GM12878 (cell line): Measurements from ENCODE around the gene AP3D1. TPM values are rescaled to one million over a fixed set of nuclear protein-coding genes. Genes with fewer than 3 reads are reported as not detected.

Source experiments
- ATAC-seq: fragments of 200-7000 bp; cut with Tn5 transposase; 3 replicates; pipeline ENCODE4 v1.9.1; 2020; ENCODE audit warnings: mild to moderate bottlenecking, moderate library complexity
- BruUV-seq: library from RNA; stranded (reverse); fragments of 400-500 nt; replicated peaks from 2 replicates; lab custom pipeline; 2021; lab: Mats Ljungman, UMichigan
- CTCF ChIA-PET: fragments of 300-600 bp; sonication (Branson Sonifier 250); formaldehyde crosslinking; extraction: SDS; loops from one replicate; lab custom pipeline; 2021; ENCODE audit warnings: inconsistent platforms; lab: Yijun Ruan, JAX
- POLR2A ChIA-PET: fragments of 350-600 bp; formaldehyde crosslinking; extraction: SDS; loops from one replicate; lab custom pipeline; 2021; ENCODE audit warnings: inconsistent platforms; lab: Charles Lee
- RAD21 ChIA-PET: fragments of 300-600 bp; sonication (Branson Sonifier 250); formaldehyde crosslinking; loops from one replicate; lab custom pipeline; 2023; ENCODE audit warnings: antibody characterized with exemption; ENCODE audit not compliant: unreplicated experiment; lab: Charles Lee
- SMC1A ChIA-PET: fragments of 300-600 bp; sonication (Branson Sonifier 250); formaldehyde crosslinking; loops from one replicate; lab custom pipeline; 2023; ENCODE audit not compliant: unreplicated experiment, uncharacterized antibody; lab: Charles Lee
- DNase-seq: peaks from one replicate; pipeline ENCODE4 v3.0.0-alpha.2; 2011; ENCODE audit warnings: low read depth, low spot score
- FAIRE-seq: peaks from 3 replicates; lab custom pipeline; 2011; peaks lifted over from hg19 to GRCh38; lab: Jason Lieb, UNC
- H2AFZ ChIP-seq: 2 replicates; pipeline ENCODE4 v1.6.0; 2011; ENCODE audit warnings: low read depth, low read length, control low read depth; ENCODE audit not compliant: control insufficient read depth
- H3K27ac ChIP-seq: 2 replicates; pipeline ENCODE4 v1.5.1; 2011; ENCODE audit warnings: control low read depth; ENCODE audit not compliant: control insufficient read depth, insufficient read depth
- H3K27me3 ChIP-seq, 2 experiments: replicated peaks in 1 of 2; 2 replicates each; pipeline versions ENCODE4 v1.6.0 to v1.6.1; 2011; ENCODE audit warnings: low read length in 1 of 2; ENCODE audit not compliant: control insufficient read depth in 2 of 2, insufficient read depth in 2 of 2
- H3K36me3 ChIP-seq, 2 experiments: 2 replicates each; pipeline ENCODE4 v1.5.1; 2011; ENCODE audit warnings: low read length in 1 of 2; ENCODE audit not compliant: control insufficient read depth in 2 of 2, insufficient read depth in 2 of 2
- H3K4me1 ChIP-seq: 2 replicates; pipeline ENCODE4 v1.6.1; 2011; ENCODE audit warnings: mild to moderate bottlenecking, low read length, moderate library complexity, mixed read lengths; ENCODE audit not compliant: control insufficient read depth, insufficient read depth
- H3K4me2 ChIP-seq: 2 replicates; pipeline ENCODE4 v1.6.0; 2011; ENCODE audit warnings: control low read depth; ENCODE audit not compliant: control insufficient read depth, insufficient read depth
- H3K4me3 ChIP-seq: fragments of 200-600 bp; sonication (generic); 2 replicates; pipeline ENCODE4 v1.5.1; 2016
- H3K79me2 ChIP-seq: 2 replicates; pipeline ENCODE4 v1.6.0; 2011; ENCODE audit warnings: low read length; ENCODE audit not compliant: control insufficient read depth, insufficient read depth
- H3K9ac ChIP-seq: 2 replicates; pipeline ENCODE4 v1.8.0; 2011; ENCODE audit warnings: low read length, control low read depth, mixed read lengths; ENCODE audit not compliant: control insufficient read depth, insufficient read depth
- H3K9me3 ChIP-seq: replicated peaks from 3 replicates; pipeline ENCODE4 v1.5.1; 2011; ENCODE audit warnings: mild to moderate bottlenecking, low read length; ENCODE audit not compliant: control insufficient read depth, insufficient read depth
- H4K20me1 ChIP-seq: 2 replicates; pipeline ENCODE4 v1.6.0; 2011; ENCODE audit not compliant: control insufficient read depth, insufficient read depth
- CEBPB ChIP-seq, 2 experiments: fragments of 150-350 bp in 1 of 2; IDR thresholded peaks; 2 replicates each; pipeline ENCODE4 v1.6.1; 2012 to 2014; ENCODE audit warnings: low read depth in 2 of 2, low read length in 2 of 2, borderline replicate concordance in 1 of 2, inconsistent platforms in 1 of 2
- EGR1 ChIP-seq, 2 experiments: IDR thresholded peaks; 1 replicate in 1 of 2; 2 replicates in 1 of 2; pipeline ENCODE4 v1.6.1; 2011 to 2012; ENCODE audit warnings: low read depth in 2 of 2, low read length in 2 of 2, borderline replicate concordance in 1 of 2, mild to moderate bottlenecking in 1 of 2, moderate library complexity in 1 of 2
- NFIC ChIP-seq: IDR thresholded peaks from 2 replicates; pipeline ENCODE4 v1.6.1; 2012; ENCODE audit warnings: low read depth, mild to moderate bottlenecking, inconsistent platforms, low read length, moderate library complexity
- NR2F1 ChIP-seq: fragments of 450-650 bp; conservative IDR thresholded peaks from 2 replicates; pipeline ENCODE4 v1.6.1; 2017; ENCODE audit warnings: mild to moderate bottlenecking
- SRF ChIP-seq, 2 experiments: IDR thresholded peaks; 2 replicates each; pipeline ENCODE4 v1.6.1; 2011; ENCODE audit warnings: low read depth in 2 of 2, low read length in 2 of 2, mild to moderate bottlenecking in 1 of 2, moderate library complexity in 1 of 2
- WGBS: methylation state at CpG from one replicate; pipeline ENCODE4 v1.1.6; 2016; ENCODE audit warnings: low lambda C conversion rate; ENCODE audit not compliant: insufficient replicate concordance, insufficient coverage; ENCODE audit errors: missing lambda C conversion rate; 5-methylcytosine and 5-hydroxymethylcytosine counted together
- in situ Hi-C: fragments of 300-500 bp; cut with MboI; formaldehyde crosslinking; loops from 9 replicates; pipeline ENCODE4 v1.14.3; 2018; ENCODE audit warnings: mixed read lengths
- intact Hi-C: fragments of 100-400 bp; cut with micrococcal nuclease; formaldehyde crosslinking; loops from one replicate; pipeline ENCODE4 v1.14.2; 2022; ENCODE audit not compliant: unreplicated experiment
- polyA plus RNA-seq, 11 experiments: library from polyadenylated mRNA; depleted of rRNA in 4 of 11; unstranded in 6 of 11; stranded (reverse) in 5 of 11; fragments of >200 nt; fragmentation: Nextera tagmentation in 4 of 11; fragmentation: Illumina TruSeq in 1 of 11; extraction: Ambion mirVana in 4 of 11; extraction: Trizol in 1 of 11; gene quantifications; 1 replicate in 1 of 11; 2 replicates in 10 of 11; pipeline versions ENCODE4 v1.2.1 to v1.2.3, GENCODE V29; 2011 to 2016; ENCODE audit warnings: inconsistent platforms in 2 of 11, missing spikeins in 2 of 11, low read depth in 1 of 11
- total RNA-seq, 4 experiments: library from RNA; depleted of rRNA in 3 of 4; stranded (reverse); fragments of >200 nt in 3 of 4; fragmentation: Illumina TruSeq in 1 of 4; extraction: Trizol in 1 of 4; gene quantifications; 2 replicates each; pipeline versions ENCODE4 v1.2.1 to v1.2.3, GENCODE V29; 2013 to 2021
- TF ChIP-seq, protein P1 (sequence below): fragments of 450-650 bp; IDR thresholded peaks from 2 replicates; pipeline ENCODE4 v1.6.1; 2017; ENCODE audit warnings: mild to moderate bottlenecking, low read depth, inconsistent platforms; ENCODE audit not compliant: poor library complexity, severe bottlenecking
- TF ChIP-seq, protein P2 (sequence below): fragments of 450-650 bp; IDR thresholded peaks from 2 replicates; pipeline ENCODE4 v1.6.1; 2017; ENCODE audit warnings: borderline replicate concordance
- TF ChIP-seq, protein P3 (sequence below): IDR thresholded peaks from 2 replicates; pipeline ENCODE4 v1.6.1; 2011; ENCODE audit warnings: mild to moderate bottlenecking, low read depth, low read length, moderate library complexity; ENCODE audit not compliant: insufficient replicate concordance
- TF ChIP-seq, protein P4 (sequence below): IDR thresholded peaks from 2 replicates; pipeline ENCODE4 v1.6.1; 2012; ENCODE audit warnings: low read depth, low read length, improper control_type of control experiment
- TF ChIP-seq, protein P5 (sequence below): IDR thresholded peaks from 2 replicates; pipeline ENCODE4 v1.6.1; 2012; ENCODE audit warnings: improper control_type of control experiment, low read depth, low read length; ENCODE audit not compliant: insufficient replicate concordance

Gene AP3D1
- total and polyA plus RNA-seq, 10 of the 15 experiments (the other 5 are each of a cell fraction or from before 2014, with no cell fraction given): 1.5 to 108 (median 59.1) TPM

DNA sequence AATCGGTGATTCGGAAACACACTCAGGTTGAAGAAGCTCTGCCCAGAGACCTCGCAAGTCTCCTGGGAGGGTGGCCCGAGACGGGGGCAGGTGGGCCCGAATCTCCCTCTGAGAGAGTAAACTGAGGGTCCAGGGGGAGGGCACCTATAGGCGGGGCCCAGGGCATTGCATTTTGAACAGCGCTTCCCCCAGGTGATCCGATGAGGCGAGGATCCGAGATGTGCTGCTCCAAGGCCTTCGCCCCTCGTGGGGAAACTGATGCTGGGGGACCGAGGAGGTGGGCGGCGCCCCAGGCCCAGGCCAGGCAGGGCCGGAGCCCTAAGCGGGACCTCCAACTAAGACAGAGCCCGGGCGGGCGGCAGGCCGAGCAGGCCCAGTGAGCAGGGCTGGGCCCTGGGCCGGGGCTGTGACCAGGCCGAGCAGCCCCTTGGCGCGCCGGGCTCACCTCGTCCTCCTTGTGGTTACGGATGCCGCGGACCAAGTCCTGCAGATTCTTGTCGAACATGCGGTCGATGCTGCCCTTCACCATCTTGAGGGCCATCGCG lies 500 bp downstream of the AP3D1 start:
- Histone ChIP-seq H2AFZ (no peak overlapping the region), H3K4me2 (peak overlapping the region; percentile 84), H3K4me1 (peaks cover 25% of the 10 kb centered on the region), H3K36me3 (peaks cover 0 to 3% of the 10 kb centered on the region in 2 experiments; a peak in 2 of 4 replicates), H3K79me2 (peaks cover 52% of the 10 kb centered on the region), H3K27me3 (no peaks in the 10 kb centered on the region), H4K20me1 (peaks cover 2% of the 10 kb centered on the region; the same call in 1 of the 2 replicates), H3K9me3 (no peaks in the 10 kb centered on the region), H3K4me3 (peak overlapping the region; percentile 96), H3K27ac (peak overlapping the region; percentile 91), H3K9ac (peak overlapping the region; percentile 98)
- ATAC-seq (no peak), FAIRE-seq (no peak), DNase-seq (no peak)
- ChIA-PET POLR2A (interaction anchor here (0.6 to 3.1 kb wide), 7 partner anchors 10 to 114 kb away, joined by 3 to 28 read pairs (median 5); no protein-coding TSS in a partner anchor), SMC1A (interaction anchor here (0.8 to 1.6 kb wide), 2 partner anchors 18 to 68 kb away, joined by 3 to 9 read pairs; no protein-coding TSS in a partner anchor), CTCF (no interaction called here), RAD21 (interaction anchor here (1.1 to 2.0 kb wide), 5 partner anchors 18 to 131 kb away, joined by 4 to 13 read pairs (median 5); no protein-coding TSS in a partner anchor)
- no TSS peak for BruUV-seq
- in situ Hi-C loops (loop anchor here (10.0 kb wide), 1 partner anchor 464 kb away; no protein-coding TSS in a partner anchor), intact Hi-C loops (loop anchor here (2.0 kb wide), 1 partner anchor 66 kb away; no protein-coding TSS in a partner anchor)
- WGBS: under 1% methylated on average over 29 of the region's 36 CpGs
- TF ChIP-seq, protein P1, sequence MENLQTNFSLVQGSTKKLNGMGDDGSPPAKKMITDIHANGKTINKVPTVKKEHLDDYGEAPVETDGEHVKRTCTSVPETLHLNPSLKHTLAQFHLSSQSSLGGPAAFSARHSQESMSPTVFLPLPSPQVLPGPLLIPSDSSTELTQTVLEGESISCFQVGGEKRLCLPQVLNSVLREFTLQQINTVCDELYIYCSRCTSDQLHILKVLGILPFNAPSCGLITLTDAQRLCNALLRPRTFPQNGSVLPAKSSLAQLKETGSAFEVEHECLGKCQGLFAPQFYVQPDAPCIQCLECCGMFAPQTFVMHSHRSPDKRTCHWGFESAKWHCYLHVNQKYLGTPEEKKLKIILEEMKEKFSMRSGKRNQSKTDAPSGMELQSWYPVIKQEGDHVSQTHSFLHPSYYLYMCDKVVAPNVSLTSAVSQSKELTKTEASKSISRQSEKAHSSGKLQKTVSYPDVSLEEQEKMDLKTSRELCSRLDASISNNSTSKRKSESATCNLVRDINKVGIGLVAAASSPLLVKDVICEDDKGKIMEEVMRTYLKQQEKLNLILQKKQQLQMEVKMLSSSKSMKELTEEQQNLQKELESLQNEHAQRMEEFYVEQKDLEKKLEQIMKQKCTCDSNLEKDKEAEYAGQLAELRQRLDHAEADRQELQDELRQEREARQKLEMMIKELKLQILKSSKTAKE: no peak
- TF ChIP-seq NR2F1 (no peak), SRF (IDR thresholded peaks at IDR 0.05; ENCODE audit: low read depth in 2 of 2, low read length in 2 of 2) (no peak), CEBPB (IDR thresholded peaks at IDR 0.05; ENCODE audit: borderline replicate concordance in 1 of 2, low read depth in 2 of 2, low read length in 2 of 2) (no peak), EGR1 (IDR thresholded peaks at IDR 0.05; ENCODE audit: borderline replicate concordance in 1 of 2, low read depth in 2 of 2, low read length in 2 of 2) (no peak), NFIC (no peak)
- TF ChIP-seq, protein P2, sequence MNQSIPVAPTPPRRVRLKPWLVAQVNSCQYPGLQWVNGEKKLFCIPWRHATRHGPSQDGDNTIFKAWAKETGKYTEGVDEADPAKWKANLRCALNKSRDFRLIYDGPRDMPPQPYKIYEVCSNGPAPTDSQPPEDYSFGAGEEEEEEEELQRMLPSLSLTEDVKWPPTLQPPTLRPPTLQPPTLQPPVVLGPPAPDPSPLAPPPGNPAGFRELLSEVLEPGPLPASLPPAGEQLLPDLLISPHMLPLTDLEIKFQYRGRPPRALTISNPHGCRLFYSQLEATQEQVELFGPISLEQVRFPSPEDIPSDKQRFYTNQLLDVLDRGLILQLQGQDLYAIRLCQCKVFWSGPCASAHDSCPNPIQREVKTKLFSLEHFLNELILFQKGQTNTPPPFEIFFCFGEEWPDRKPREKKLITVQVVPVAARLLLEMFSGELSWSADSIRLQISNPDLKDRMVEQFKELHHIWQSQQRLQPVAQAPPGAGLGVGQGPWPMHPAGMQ: no peak
- TF ChIP-seq, protein P3, sequence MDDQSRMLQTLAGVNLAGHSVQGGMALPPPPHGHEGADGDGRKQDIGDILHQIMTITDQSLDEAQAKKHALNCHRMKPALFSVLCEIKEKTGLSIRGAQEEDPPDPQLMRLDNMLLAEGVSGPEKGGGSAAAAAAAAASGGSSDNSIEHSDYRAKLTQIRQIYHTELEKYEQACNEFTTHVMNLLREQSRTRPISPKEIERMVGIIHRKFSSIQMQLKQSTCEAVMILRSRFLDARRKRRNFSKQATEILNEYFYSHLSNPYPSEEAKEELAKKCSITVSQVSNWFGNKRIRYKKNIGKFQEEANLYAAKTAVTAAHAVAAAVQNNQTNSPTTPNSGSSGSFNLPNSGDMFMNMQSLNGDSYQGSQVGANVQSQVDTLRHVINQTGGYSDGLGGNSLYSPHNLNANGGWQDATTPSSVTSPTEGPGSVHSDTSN: no peak
- TF ChIP-seq, protein P4, sequence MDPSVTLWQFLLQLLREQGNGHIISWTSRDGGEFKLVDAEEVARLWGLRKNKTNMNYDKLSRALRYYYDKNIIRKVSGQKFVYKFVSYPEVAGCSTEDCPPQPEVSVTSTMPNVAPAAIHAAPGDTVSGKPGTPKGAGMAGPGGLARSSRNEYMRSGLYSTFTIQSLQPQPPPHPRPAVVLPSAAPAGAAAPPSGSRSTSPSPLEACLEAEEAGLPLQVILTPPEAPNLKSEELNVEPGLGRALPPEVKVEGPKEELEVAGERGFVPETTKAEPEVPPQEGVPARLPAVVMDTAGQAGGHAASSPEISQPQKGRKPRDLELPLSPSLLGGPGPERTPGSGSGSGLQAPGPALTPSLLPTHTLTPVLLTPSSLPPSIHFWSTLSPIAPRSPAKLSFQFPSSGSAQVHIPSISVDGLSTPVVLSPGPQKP: no peak
- TF ChIP-seq, protein P5, sequence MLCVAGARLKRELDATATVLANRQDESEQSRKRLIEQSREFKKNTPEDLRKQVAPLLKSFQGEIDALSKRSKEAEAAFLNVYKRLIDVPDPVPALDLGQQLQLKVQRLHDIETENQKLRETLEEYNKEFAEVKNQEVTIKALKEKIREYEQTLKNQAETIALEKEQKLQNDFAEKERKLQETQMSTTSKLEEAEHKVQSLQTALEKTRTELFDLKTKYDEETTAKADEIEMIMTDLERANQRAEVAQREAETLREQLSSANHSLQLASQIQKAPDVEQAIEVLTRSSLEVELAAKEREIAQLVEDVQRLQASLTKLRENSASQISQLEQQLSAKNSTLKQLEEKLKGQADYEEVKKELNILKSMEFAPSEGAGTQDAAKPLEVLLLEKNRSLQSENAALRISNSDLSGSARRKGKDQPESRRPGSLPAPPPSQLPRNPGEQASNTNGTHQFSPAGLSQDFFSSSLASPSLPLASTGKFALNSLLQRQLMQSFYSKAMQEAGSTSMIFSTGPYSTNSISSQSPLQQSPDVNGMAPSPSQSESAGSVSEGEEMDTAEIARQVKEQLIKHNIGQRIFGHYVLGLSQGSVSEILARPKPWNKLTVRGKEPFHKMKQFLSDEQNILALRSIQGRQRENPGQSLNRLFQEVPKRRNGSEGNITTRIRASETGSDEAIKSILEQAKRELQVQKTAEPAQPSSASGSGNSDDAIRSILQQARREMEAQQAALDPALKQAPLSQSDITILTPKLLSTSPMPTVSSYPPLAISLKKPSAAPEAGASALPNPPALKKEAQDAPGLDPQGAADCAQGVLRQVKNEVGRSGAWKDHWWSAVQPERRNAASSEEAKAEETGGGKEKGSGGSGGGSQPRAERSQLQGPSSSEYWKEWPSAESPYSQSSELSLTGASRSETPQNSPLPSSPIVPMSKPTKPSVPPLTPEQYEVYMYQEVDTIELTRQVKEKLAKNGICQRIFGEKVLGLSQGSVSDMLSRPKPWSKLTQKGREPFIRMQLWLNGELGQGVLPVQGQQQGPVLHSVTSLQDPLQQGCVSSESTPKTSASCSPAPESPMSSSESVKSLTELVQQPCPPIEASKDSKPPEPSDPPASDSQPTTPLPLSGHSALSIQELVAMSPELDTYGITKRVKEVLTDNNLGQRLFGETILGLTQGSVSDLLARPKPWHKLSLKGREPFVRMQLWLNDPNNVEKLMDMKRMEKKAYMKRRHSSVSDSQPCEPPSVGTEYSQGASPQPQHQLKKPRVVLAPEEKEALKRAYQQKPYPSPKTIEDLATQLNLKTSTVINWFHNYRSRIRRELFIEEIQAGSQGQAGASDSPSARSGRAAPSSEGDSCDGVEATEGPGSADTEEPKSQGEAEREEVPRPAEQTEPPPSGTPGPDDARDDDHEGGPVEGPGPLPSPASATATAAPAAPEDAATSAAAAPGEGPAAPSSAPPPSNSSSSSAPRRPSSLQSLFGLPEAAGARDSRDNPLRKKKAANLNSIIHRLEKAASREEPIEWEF: no peak
